MM.1S (cell line): ENCODE results near the gene DISP2.

Experiments
- DNase-seq: peaks from one replicate; pipeline ENCODE4 v3.0.0-alpha.2; 2015
- H2AFZ ChIP-seq: fragments of 300-600 bp; sonication (generic); 2 replicates; pipeline ENCODE4 v1.6.0; 2016; ENCODE audit warnings: antibody characterized with exemption, low read length
- H3F3A ChIP-seq: fragments of 300-600 bp; sonication (generic); 2 replicates; pipeline ENCODE4 v1.6.1; 2016; ENCODE audit warnings: mild to moderate bottlenecking, antibody characterized with exemption, low read length, moderate library complexity, mixed read lengths; ENCODE audit not compliant: insufficient read depth
- H3K27ac ChIP-seq: fragments of 300-600 bp; sonication (generic); 2 replicates; pipeline ENCODE4 v1.5.1; 2016; ENCODE audit warnings: mild to moderate bottlenecking, low read length
- H3K27me3 ChIP-seq: fragments of 300-600 bp; sonication (generic); replicated peaks from 2 replicates; pipeline ENCODE4 v1.6.0; 2016; ENCODE audit warnings: low read length; ENCODE audit not compliant: insufficient read depth
- H3K36me3 ChIP-seq: fragments of 300-600 bp; sonication (generic); replicated peaks from 2 replicates; pipeline ENCODE4 v1.6.1; 2016; ENCODE audit warnings: mild to moderate bottlenecking, low read length, mixed read lengths; ENCODE audit not compliant: insufficient read depth
- H3K4me1 ChIP-seq: fragments of 300-600 bp; sonication (generic); 2 replicates; pipeline ENCODE4 v1.6.1; 2016; ENCODE audit warnings: low read length, mixed read lengths
- H3K4me2 ChIP-seq: fragments of 300-600 bp; sonication (generic); 2 replicates; pipeline ENCODE4 v1.6.0; 2016; ENCODE audit warnings: low read depth, low read length
- H3K4me3 ChIP-seq: fragments of 300-600 bp; sonication (generic); 2 replicates; pipeline ENCODE4 v1.5.1; 2016; ENCODE audit warnings: low read length, mixed read lengths
- H3K79me2 ChIP-seq: fragments of 300-600 bp; sonication (generic); 2 replicates; pipeline ENCODE4 v1.6.1; 2016; ENCODE audit warnings: mixed run types, low read length, mixed read lengths
- H3K9ac ChIP-seq: fragments of 300-600 bp; sonication (generic); 2 replicates; pipeline ENCODE4 v1.6.1; 2016; ENCODE audit warnings: low read length, mixed read lengths
- H3K9me2 ChIP-seq: fragments of 300-600 bp; sonication (generic); replicated peaks from 2 replicates; pipeline ENCODE4 v1.6.1; 2016; ENCODE audit warnings: mild to moderate bottlenecking, low read length, mixed read lengths; ENCODE audit not compliant: insufficient read depth
- H3K9me3 ChIP-seq: fragments of 300-600 bp; sonication (generic); replicated peaks from 2 replicates; pipeline ENCODE4 v1.6.1; 2016; ENCODE audit warnings: mild to moderate bottlenecking, low read length, mixed read lengths; ENCODE audit not compliant: insufficient read depth
- H4K20me1 ChIP-seq: fragments of 300-600 bp; sonication (generic); 2 replicates; pipeline ENCODE4 v1.6.1; 2016; ENCODE audit warnings: mild to moderate bottlenecking, low read length, moderate library complexity, mixed read lengths; ENCODE audit not compliant: insufficient read depth
- CTCF ChIP-seq: fragments of 300-600 bp; sonication (generic); IDR thresholded peaks from 2 replicates; pipeline ENCODE4 v1.5.1; 2016; ENCODE audit warnings: antibody characterized with exemption, low read length, mixed read lengths
- EZH2 ChIP-seq: fragments of 300-600 bp; sonication (generic); optimal IDR thresholded peaks from 2 replicates; pipeline ENCODE3; 2017; ENCODE audit warnings: low read depth, mild to moderate bottlenecking, antibody characterized with exemption, low read length, mixed read lengths
- EZH2phosphoT487 ChIP-seq: fragments of 300-600 bp; sonication (generic); IDR thresholded peaks from 2 replicates; pipeline ENCODE4 v1.6.1; 2018; ENCODE audit warnings: antibody characterized with exemption, low read length

DISP2 gene

GRCh38 chr15:40310993-40311392 lies 47.0 kb upstream of the DISP2 start:
- Histone ChIP-seq H3K4me3 (no peak overlapping the region), H3K4me1 (no peaks in the 10 kb centered on the region), H3K27me3 (no peaks in the 10 kb centered on the region), H4K20me1 (no peaks in the 10 kb centered on the region), H3K9me2 (no peaks in the 10 kb centered on the region), H3F3A (no peaks in the 10 kb centered on the region), H3K9me3 (no peaks in the 10 kb centered on the region), H3K79me2 (no peaks in the 10 kb centered on the region), H3K36me3 (no peaks in the 10 kb centered on the region), H2AFZ (no peak overlapping the region), H3K27ac (no peak overlapping the region), H3K4me2 (no peak overlapping the region), H3K9ac (no peak overlapping the region)
- TF ChIP-seq CTCF: no peak
- no peak for TF ChIP-seq EZH2
- TF ChIP-seq EZH2phosphoT487: no peak
- DNase-seq: no peak

DNA sequence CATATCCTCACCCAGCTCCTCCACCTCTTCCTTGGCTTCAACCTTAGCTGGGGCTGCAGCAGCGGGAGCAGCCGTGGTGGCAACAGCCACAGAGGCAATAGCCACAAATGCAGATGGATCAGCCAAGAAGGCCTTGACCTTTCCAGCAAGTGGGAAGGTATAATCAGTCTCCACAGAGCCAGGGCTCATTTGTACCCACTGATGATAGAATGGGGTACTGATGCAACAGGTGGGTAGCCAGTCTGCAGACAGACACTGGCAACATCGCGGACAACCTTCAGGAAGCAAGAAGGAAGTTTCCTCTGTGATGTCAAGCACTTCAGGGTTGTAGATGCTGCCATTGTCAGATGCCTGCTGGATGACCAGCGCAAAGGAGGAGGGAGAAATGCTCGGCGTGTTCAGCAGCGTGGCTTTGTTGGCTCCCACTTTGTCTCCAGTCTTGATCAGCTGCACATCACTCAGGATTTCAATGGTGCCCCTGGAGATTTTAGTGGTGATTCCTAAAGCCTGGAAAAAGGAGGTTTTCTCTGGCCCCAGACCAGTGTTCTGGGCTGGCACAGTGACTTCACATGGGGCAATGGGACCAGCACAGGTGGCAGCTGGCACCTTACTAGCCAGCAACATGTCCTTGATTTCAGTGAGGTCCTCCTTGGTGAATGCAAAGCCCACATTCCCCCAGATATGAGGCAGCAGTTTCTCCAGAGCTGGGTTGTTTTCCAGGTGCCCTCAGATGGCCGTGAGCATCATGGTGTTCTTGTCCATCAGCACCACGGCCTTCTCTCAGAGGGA lies 45.5 kb upstream of the DISP2 start:
- Histone ChIP-seq H3F3A (no peaks in the 10 kb centered on the region), H3K9me3 (no peaks in the 10 kb centered on the region), H2AFZ (no peak overlapping the region), H3K27me3 (no peaks in the 10 kb centered on the region), H3K9me2 (no peaks in the 10 kb centered on the region), H3K4me3 (no peak overlapping the region), H4K20me1 (no peaks in the 10 kb centered on the region), H3K36me3 (no peaks in the 10 kb centered on the region), H3K9ac (no peak overlapping the region), H3K27ac (no peak overlapping the region), H3K4me1 (no peaks in the 10 kb centered on the region), H3K4me2 (no peak overlapping the region), H3K79me2 (no peaks in the 10 kb centered on the region)
- DNase-seq: no peak
- TF ChIP-seq CTCF: no peak
- no peak for TF ChIP-seq EZH2phosphoT487
- TF ChIP-seq EZH2: no peak

GRCh38 chr15:40313531-40314398 lies 44.3 kb upstream of the DISP2 start:
- H3K9me2 ChIP-seq: no peaks in the 10 kb centered on the region
- no peaks in the 10 kb centered on the region for H3K36me3 ChIP-seq
- no peak overlapping the region for H3K4me2 ChIP-seq
- H3K27ac ChIP-seq: no peak overlapping the region
- no peaks in the 10 kb centered on the region for H4K20me1 ChIP-seq
- H3F3A ChIP-seq: no peaks in the 10 kb centered on the region
- H3K4me1 ChIP-seq: 0 out of 2 replicates have a peak, but pooled peaks cover 3% of the 10 kb centered on the region
- no peak overlapping the region for H3K9ac ChIP-seq
- no peak for TF ChIP-seq EZH2
- no peak for TF ChIP-seq CTCF
- H3K9me3 ChIP-seq: no peaks in the 10 kb centered on the region
- H3K27me3 ChIP-seq: no peaks in the 10 kb centered on the region
- DNase-seq: no peak
- H3K4me3 ChIP-seq: no peak overlapping the region
- H3K79me2 ChIP-seq: no peaks in the 10 kb centered on the region
- no peak overlapping the region for H2AFZ ChIP-seq
